ENCODE results near the gene SPACA6. TPM values are rescaled to one million over a fixed set of nuclear protein-coding genes. Genes with fewer than 3 reads are reported as not detected.

SPACA6 gene
- total and polyA plus RNA-seq, 10 of the 15 experiments (the other 5 are each of a cell fraction or from before 2014, with no cell fraction given): 0.31 to 6.5 (median 1.7) TPM

DNA sequence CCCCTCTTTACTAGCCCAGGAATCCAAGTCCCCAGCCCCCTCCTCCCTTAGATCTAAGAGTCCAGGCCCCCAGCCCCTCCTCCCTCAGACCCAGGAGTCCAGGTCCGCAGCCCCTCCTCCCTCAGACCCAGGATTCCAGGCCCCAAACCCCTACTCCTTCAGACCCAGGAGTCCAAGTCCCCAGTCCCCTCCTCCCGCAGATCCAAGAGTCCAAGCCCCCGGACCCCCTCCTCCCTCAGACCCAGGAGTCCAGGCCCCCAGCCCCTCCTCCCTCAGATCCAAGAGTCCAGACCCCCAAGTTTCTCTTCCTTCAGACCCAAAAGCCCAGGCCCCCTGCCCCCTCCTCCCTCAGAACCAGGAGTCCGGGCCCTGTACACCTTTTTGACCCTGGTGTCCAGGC is 11.5 kb downstream of the SPACA6 start:
- ChIA-PET CTCF (interaction anchor here (0.7 to 1.3 kb wide), 3 partner anchors 10 to 73 kb away, joined by 3 read pairs; no protein-coding TSS in a partner anchor), RAD21 (ENCODE audit: unreplicated experiment) (interaction anchor here (0.6 to 0.8 kb wide), 2 partner anchors 38 to 306 kb away, joined by 3 to 6 read pairs; no protein-coding TSS in a partner anchor), POLR2A (interaction anchor here (0.6 to 1.0 kb wide), 2 partner anchors 38 to 339 kb away, joined by 3 read pairs; partner anchors contain the start of gene ETFB), SMC1A (ENCODE audit: uncharacterized antibody, unreplicated experiment) (no interaction called here)
- peak overlapping the region; percentile 68 for H3K4me2 ChIP-seq (ENCODE audit: control insufficient read depth, insufficient read depth)
- 8% methylated on average over 2 of the region's 4 CpGs for WGBS (ENCODE audit: insufficient coverage, insufficient replicate concordance, low lambda C conversion rate, missing lambda C conversion rate)
- ATAC-seq: no peak
- no peaks in the 10 kb centered on the region; a peak in 1 of 4 replicates for H3K27me3 ChIP-seq (replicated peaks in 1 of 2; ENCODE audit: control insufficient read depth in 2 of 2, insufficient read depth in 2 of 2, low read length in 1 of 2)
- no peak for FAIRE-seq
- BruUV-seq (replicated peaks): no TSS peak
- in situ Hi-C loops (cut with MboI): no loop called here
- peaks cover 3% of the 10 kb centered on the region for H3K79me2 ChIP-seq (ENCODE audit: control insufficient read depth, insufficient read depth, low read length)
- H3K4me3 ChIP-seq: peak overlapping the region; percentile 76
- H3K27ac ChIP-seq (ENCODE audit: control insufficient read depth, insufficient read depth): peak overlapping the region; percentile 64
- H3K9ac ChIP-seq (ENCODE audit: control insufficient read depth, insufficient read depth, low read length): peak overlapping the region; percentile 85
- peaks cover 1% of the 10 kb centered on the region; the same call in 1 of the 3 replicates for H3K9me3 ChIP-seq (replicated peaks; ENCODE audit: control insufficient read depth, insufficient read depth, low read length)
- intact Hi-C loops (cut with micrococcal nuclease; ENCODE audit: unreplicated experiment): no loop called here
- H3K36me3 ChIP-seq (ENCODE audit: control insufficient read depth in 2 of 2, insufficient read depth in 2 of 2, low read length in 1 of 2): no peaks in the 10 kb centered on the region
- TF ChIP-seq TCF7 (IDR thresholded peaks at IDR 0.05; ENCODE audit: borderline replicate concordance) (no peak), BRCA1 (IDR thresholded peaks at IDR 0.05; ENCODE audit: low read depth, low read length) (no peak), SMC3 (IDR thresholded peaks at IDR 0.05; ENCODE audit: borderline replicate concordance, low read length) (no peak), BACH1 (IDR thresholded peaks at IDR 0.05; ENCODE audit: borderline replicate concordance) (no peak), DPF2 (IDR thresholded peaks at IDR 0.05) (no peak), ZNF274 (IDR thresholded peaks at IDR 0.05; ENCODE audit: insufficient read depth, insufficient read length) (no peak), SIN3A (IDR thresholded peaks at IDR 0.05; ENCODE audit: low read depth, low read length) (no peak), RELA (IDR thresholded peaks at IDR 0.05; ENCODE audit: borderline replicate concordance, partially characterized antibody) (no peak), CREM (IDR thresholded peaks at IDR 0.05; ENCODE audit: low read depth) (no peak)
- TF ChIP-seq, protein P1, sequence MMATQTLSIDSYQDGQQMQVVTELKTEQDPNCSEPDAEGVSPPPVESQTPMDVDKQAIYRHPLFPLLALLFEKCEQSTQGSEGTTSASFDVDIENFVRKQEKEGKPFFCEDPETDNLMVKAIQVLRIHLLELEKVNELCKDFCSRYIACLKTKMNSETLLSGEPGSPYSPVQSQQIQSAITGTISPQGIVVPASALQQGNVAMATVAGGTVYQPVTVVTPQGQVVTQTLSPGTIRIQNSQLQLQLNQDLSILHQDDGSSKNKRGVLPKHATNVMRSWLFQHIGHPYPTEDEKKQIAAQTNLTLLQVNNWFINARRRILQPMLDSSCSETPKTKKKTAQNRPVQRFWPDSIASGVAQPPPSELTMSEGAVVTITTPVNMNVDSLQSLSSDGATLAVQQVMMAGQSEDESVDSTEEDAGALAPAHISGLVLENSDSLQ (IDR thresholded peaks at IDR 0.05): no peak
- TF ChIP-seq, protein P2, sequence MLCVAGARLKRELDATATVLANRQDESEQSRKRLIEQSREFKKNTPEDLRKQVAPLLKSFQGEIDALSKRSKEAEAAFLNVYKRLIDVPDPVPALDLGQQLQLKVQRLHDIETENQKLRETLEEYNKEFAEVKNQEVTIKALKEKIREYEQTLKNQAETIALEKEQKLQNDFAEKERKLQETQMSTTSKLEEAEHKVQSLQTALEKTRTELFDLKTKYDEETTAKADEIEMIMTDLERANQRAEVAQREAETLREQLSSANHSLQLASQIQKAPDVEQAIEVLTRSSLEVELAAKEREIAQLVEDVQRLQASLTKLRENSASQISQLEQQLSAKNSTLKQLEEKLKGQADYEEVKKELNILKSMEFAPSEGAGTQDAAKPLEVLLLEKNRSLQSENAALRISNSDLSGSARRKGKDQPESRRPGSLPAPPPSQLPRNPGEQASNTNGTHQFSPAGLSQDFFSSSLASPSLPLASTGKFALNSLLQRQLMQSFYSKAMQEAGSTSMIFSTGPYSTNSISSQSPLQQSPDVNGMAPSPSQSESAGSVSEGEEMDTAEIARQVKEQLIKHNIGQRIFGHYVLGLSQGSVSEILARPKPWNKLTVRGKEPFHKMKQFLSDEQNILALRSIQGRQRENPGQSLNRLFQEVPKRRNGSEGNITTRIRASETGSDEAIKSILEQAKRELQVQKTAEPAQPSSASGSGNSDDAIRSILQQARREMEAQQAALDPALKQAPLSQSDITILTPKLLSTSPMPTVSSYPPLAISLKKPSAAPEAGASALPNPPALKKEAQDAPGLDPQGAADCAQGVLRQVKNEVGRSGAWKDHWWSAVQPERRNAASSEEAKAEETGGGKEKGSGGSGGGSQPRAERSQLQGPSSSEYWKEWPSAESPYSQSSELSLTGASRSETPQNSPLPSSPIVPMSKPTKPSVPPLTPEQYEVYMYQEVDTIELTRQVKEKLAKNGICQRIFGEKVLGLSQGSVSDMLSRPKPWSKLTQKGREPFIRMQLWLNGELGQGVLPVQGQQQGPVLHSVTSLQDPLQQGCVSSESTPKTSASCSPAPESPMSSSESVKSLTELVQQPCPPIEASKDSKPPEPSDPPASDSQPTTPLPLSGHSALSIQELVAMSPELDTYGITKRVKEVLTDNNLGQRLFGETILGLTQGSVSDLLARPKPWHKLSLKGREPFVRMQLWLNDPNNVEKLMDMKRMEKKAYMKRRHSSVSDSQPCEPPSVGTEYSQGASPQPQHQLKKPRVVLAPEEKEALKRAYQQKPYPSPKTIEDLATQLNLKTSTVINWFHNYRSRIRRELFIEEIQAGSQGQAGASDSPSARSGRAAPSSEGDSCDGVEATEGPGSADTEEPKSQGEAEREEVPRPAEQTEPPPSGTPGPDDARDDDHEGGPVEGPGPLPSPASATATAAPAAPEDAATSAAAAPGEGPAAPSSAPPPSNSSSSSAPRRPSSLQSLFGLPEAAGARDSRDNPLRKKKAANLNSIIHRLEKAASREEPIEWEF (IDR thresholded peaks at IDR 0.05; ENCODE audit: insufficient replicate concordance, low read depth, low read length): no peak
- TF ChIP-seq, protein P3, sequence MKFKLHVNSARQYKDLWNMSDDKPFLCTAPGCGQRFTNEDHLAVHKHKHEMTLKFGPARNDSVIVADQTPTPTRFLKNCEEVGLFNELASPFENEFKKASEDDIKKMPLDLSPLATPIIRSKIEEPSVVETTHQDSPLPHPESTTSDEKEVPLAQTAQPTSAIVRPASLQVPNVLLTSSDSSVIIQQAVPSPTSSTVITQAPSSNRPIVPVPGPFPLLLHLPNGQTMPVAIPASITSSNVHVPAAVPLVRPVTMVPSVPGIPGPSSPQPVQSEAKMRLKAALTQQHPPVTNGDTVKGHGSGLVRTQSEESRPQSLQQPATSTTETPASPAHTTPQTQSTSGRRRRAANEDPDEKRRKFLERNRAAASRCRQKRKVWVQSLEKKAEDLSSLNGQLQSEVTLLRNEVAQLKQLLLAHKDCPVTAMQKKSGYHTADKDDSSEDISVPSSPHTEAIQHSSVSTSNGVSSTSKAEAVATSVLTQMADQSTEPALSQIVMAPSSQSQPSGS (IDR thresholded peaks at IDR 0.05; ENCODE audit: low read length): no peak
- H3K4me1 ChIP-seq (ENCODE audit: control insufficient read depth, insufficient read depth, low read length): no peaks in the 10 kb centered on the region; the same call in 1 of the 2 replicates
- no peaks in the 10 kb centered on the region for H4K20me1 ChIP-seq (ENCODE audit: control insufficient read depth, insufficient read depth)
- peak overlapping the region; percentile 93 for H2AFZ ChIP-seq (ENCODE audit: control insufficient read depth, low read depth, low read length)
- no peak for DNase-seq (ENCODE audit: low read depth, low spot score)

Data from GM12878 (cell line).